Calu3 (cell line): ENCODE results near the gene PROM1. TPM values are rescaled to one million over a fixed set of nuclear protein-coding genes. Genes with fewer than 3 reads are reported as not detected.

Experiments used
- BruUV-seq: library from RNA; stranded (reverse); fragments of 400-500 nt; replicated peaks from 2 replicates; lab custom pipeline; 2021; lab: Mats Ljungman, UMichigan
- CTCF ChIA-PET: fragments of 300-600 bp; sonication (Branson Sonifier 250); formaldehyde crosslinking; loops from one replicate; lab custom pipeline; 2022; ENCODE audit warnings: antibody characterized with exemption; lab: Charles Lee
- DNase-seq: peaks from one replicate; pipeline ENCODE4 v3.0.0; 2022
- H3K27ac Mint-ChIP-seq: one replicate; pipeline ENCODE4 v1.8.0; 2022; ENCODE audit warnings: mixed read lengths; ENCODE audit not compliant: unreplicated experiment
- H3K27me3 Mint-ChIP-seq: one replicate; pipeline ENCODE4 v1.8.0; 2022; ENCODE audit warnings: mixed read lengths; ENCODE audit not compliant: unreplicated experiment
- H3K36me3 Mint-ChIP-seq: one replicate; pipeline ENCODE4 v1.8.0; 2022; ENCODE audit warnings: mild to moderate bottlenecking, moderate library complexity, mixed read lengths; ENCODE audit not compliant: insufficient read depth, unreplicated experiment
- H3K4me1 Mint-ChIP-seq: one replicate; pipeline ENCODE4 v1.8.0; 2022; ENCODE audit warnings: mild to moderate bottlenecking, low read depth, mixed read lengths; ENCODE audit not compliant: unreplicated experiment
- H3K4me3 Mint-ChIP-seq: one replicate; pipeline ENCODE4 v1.8.0; 2022; ENCODE audit warnings: mild to moderate bottlenecking, low read depth, moderate library complexity, mixed read lengths; ENCODE audit not compliant: unreplicated experiment
- H3K9me3 Mint-ChIP-seq: one replicate; pipeline ENCODE4 v1.8.0; 2022; ENCODE audit warnings: low read depth, mixed read lengths; ENCODE audit not compliant: unreplicated experiment
- intact Hi-C: fragments of 100-400 bp; cut with micrococcal nuclease; formaldehyde crosslinking; loops from one replicate; pipeline ENCODE4 v1.10.0; 2022; ENCODE audit not compliant: unreplicated experiment
- total RNA-seq: library from RNA; stranded (reverse); gene quantifications from 2 replicates; pipeline ENCODE4 v1.2.3, GENCODE V29; 2022
- TF ChIP-seq, protein P1 (sequence below): fragments of 200-600 bp; IDR thresholded peaks from one replicate; pipeline ENCODE4 v1.8.0; 2022; ENCODE audit warnings: antibody characterized with exemption; ENCODE audit not compliant: unreplicated experiment

The PROM1 gene
- total RNA-seq, 1 experiment from 2014 or later = 73.9 TPM

DNA sequence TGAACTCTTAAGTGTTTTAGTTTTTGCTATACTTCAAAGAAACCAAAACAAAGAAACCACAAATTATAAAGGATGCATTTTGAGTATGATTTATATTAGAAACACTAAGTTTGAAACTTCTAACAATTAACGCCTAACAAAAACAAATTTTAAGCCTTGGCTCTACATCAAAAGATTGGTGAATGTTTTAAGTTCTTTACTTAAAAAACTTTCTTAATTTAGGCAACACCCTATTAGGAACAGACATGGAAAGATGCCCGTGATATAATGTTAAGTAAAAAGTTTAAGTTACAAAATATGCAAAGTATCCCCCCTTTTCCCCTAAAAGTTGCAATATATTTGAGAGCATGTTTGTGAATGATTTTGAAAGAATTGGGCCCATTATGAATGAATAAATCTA lies 21.2 kb downstream of the PROM1 start:
- H3K36me3 Mint-ChIP-seq = peaks cover 5% of the 10 kb centered on the region

DNA sequence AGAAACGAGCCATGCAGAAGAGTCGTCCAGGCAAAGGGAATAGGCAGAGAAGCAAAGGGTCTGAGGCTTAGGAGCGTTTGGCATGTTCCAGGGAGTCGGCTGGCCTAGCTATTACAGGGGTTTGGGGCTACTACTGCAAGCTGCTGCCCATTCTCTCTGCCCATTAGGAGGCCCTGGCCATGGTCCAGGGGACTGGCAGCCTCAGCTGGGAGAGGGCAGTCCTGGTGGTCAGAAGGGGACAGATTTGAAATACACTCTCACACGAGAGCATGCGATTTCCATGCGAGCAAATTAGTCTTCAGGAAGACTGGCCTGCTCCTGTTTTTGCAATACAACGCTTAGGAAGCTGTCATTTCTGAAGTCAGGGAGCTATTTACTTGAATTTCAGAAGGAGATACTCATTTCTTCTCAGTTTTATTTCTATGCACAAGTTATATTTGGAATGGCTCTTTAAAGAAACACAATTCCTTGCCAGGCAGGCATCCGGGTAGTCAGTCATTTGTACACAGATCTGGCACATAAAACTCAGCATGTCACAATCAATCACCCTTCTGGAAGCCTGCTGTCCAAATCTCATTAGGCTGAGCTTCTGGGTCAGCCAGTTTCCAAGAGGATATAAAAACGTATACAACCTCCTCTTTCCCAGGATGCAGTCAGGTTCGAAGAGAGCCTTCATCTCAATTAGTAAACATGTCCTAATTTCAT lies 27.0 kb downstream of the PROM1 start:
- Mint-ChIP-seq H3K27me3 (no peaks in the 10 kb centered on the region), H3K4me1 (no peaks in the 10 kb centered on the region), H3K4me3 (no peak overlapping the region), H3K9me3 (no peaks in the 10 kb centered on the region), H3K36me3 (peaks cover 11% of the 10 kb centered on the region), H3K27ac (no peak overlapping the region)
- BruUV-seq = no TSS peak
- TF ChIP-seq, protein P1, sequence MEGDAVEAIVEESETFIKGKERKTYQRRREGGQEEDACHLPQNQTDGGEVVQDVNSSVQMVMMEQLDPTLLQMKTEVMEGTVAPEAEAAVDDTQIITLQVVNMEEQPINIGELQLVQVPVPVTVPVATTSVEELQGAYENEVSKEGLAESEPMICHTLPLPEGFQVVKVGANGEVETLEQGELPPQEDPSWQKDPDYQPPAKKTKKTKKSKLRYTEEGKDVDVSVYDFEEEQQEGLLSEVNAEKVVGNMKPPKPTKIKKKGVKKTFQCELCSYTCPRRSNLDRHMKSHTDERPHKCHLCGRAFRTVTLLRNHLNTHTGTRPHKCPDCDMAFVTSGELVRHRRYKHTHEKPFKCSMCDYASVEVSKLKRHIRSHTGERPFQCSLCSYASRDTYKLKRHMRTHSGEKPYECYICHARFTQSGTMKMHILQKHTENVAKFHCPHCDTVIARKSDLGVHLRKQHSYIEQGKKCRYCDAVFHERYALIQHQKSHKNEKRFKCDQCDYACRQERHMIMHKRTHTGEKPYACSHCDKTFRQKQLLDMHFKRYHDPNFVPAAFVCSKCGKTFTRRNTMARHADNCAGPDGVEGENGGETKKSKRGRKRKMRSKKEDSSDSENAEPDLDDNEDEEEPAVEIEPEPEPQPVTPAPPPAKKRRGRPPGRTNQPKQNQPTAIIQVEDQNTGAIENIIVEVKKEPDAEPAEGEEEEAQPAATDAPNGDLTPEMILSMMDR = no peak
- intact Hi-C loops = no loop called here
- DNase-seq = no peak
- CTCF ChIA-PET = no interaction called here

More for the DNA sequence above, 21.2 kb downstream of the PROM1 start:
- CTCF ChIA-PET = no interaction called here
- Mint-ChIP-seq H3K4me3 (no peak overlapping the region), H3K4me1 (peaks cover 12% of the 10 kb centered on the region), H3K27ac (no peak overlapping the region), H3K9me3 (no peaks in the 10 kb centered on the region), H3K27me3 (no peaks in the 10 kb centered on the region)
- no TSS peak for BruUV-seq
- intact Hi-C loops = no loop called here
- TF ChIP-seq, protein P1 = no peak
- no peak for DNase-seq

DNA sequence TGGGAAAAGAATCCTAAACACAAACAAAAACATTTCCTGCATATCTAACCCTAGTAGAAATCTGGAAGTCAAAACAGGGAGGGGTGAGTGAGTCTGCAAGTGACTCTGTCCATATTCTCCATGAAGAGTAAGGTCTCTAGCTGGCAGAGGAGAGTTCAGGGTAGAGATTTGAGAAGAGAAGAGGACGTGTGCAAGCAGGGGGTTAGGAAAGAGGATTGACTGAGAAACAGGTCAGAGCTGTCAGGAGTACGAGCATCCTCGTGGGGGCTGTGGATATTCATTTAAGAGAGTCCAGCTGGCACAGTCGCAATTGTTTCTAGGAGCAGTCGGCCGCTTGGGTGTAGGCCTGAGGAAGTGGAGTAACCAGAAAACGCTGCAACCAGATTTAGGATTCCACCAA lies 27.9 kb downstream of the PROM1 start:
- intact Hi-C loops = no loop called here
- no peak overlapping the region for H3K27ac Mint-ChIP-seq
- no peak overlapping the region for H3K4me3 Mint-ChIP-seq
- no peaks in the 10 kb centered on the region for H3K9me3 Mint-ChIP-seq
- no peak for DNase-seq
- CTCF ChIA-PET = no interaction called here
- no TSS peak for BruUV-seq
- TF ChIP-seq, protein P1 = no peak
- H3K27me3 Mint-ChIP-seq = no peaks in the 10 kb centered on the region
- H3K36me3 Mint-ChIP-seq = peaks cover 11% of the 10 kb centered on the region
- H3K4me1 Mint-ChIP-seq = no peaks in the 10 kb centered on the region

DNA sequence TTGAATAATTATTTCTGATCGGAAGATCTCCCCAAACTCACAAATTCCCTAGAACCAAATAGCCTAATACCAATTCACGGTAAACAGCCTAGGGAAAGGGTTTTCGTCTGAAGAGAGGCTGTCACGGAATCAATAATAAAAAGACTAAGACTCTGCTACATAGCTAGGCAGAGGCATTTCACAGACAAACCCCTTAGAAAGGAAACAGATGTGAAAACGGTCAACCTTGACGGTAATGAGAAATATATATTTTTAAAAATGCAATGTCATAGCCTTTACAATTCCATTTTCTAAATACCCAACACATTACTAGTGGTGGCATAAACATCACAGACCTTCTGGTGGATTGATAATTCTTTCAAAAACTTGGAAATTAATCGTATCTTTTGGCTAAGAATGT lies 28.4 kb downstream of the PROM1 start:
- intact Hi-C loops = no loop called here
- DNase-seq = no peak
- no TSS peak for BruUV-seq
- TF ChIP-seq, protein P1 = no peak
- Mint-ChIP-seq H3K4me3 (no peak overlapping the region), H3K4me1 (no peaks in the 10 kb centered on the region), H3K9me3 (no peaks in the 10 kb centered on the region), H3K36me3 (peaks cover 11% of the 10 kb centered on the region), H3K27me3 (no peaks in the 10 kb centered on the region), H3K27ac (no peak overlapping the region)
- CTCF ChIA-PET = no interaction called here
